Spleen (tissue), 11 donors: ENCODE measurements around the gene MAGEA11. TPM values are rescaled to one million over a fixed set of nuclear protein-coding genes. Genes with fewer than 3 reads are reported as not detected.
"Not testable (repeated sequence)": the region's sequence is repeated elsewhere in the genome, so short reads cannot be mapped to it uniquely, and the experiment has no call there.

Experiments
- DNase-seq: peaks from one replicate; pipeline ENCODE4 v3.0.0-alpha.2; 2020
- H3K27ac ChIP-seq, 8 donors: fragments of 200-600 bp; sonication (generic) in 7 of 8; 1 replicate in 4 of 8; 2 replicates in 4 of 8; pipeline versions ENCODE4 v1.5.0 to v1.8.0; 2016 to 2021; ENCODE audit warnings: inconsistent platforms in 4 of 8, mild to moderate bottlenecking in 4 of 8, moderate library complexity in 1 of 8
- H3K27me3 ChIP-seq, 7 donors: fragments of 200-600 bp; sonication (generic) in 6 of 7; replicated peaks in 1 of 7; 1 replicate in 4 of 7; 2 replicates in 3 of 7; pipeline versions ENCODE4 v1.5.0 to v1.8.0; 2016 to 2021; ENCODE audit warnings: inconsistent platforms in 3 of 7, mild to moderate bottlenecking in 1 of 7
- H3K36me3 ChIP-seq, 6 donors: fragments of 200-600 bp; sonication (generic) in 5 of 6; 1 replicate in 4 of 6; 2 replicates in 2 of 6; pipeline versions ENCODE4 v1.5.0 to v1.8.0; 2016 to 2021; ENCODE audit warnings: inconsistent platforms in 2 of 6
- H3K4me1 ChIP-seq, 6 donors: fragments of 200-600 bp; sonication (generic) in 5 of 6; 1 replicate in 3 of 6; 2 replicates in 3 of 6; pipeline versions ENCODE4 v1.5.0 to v1.8.0; 2016 to 2021; ENCODE audit warnings: inconsistent platforms in 3 of 6
- H3K4me3 ChIP-seq, 8 donors: fragments of 200-600 bp; sonication (generic) in 7 of 8; 1 replicate in 4 of 8; 2 replicates in 4 of 8; pipeline versions ENCODE4 v1.5.0 to v1.8.0; 2016 to 2021; ENCODE audit warnings: inconsistent platforms in 4 of 8, mild to moderate bottlenecking in 4 of 8, moderate library complexity in 2 of 8
- H3K9me3 ChIP-seq, 8 donors: fragments of 200-600 bp; sonication (generic) in 7 of 8; 1 replicate in 4 of 8; 2 replicates in 4 of 8; pipeline versions ENCODE4 v1.5.0 to v1.8.0; 2016 to 2021; ENCODE audit warnings: inconsistent platforms in 4 of 8
- CTCF ChIP-seq, 11 experiments: fragments of 200-600 bp in 7 of 11; fragments of 450-650 bp in 4 of 11; sonication (generic) in 4 of 11; IDR thresholded peaks in 8 of 11; conservative IDR thresholded peaks in 3 of 11; 1 replicate in 7 of 11; 2 replicates in 4 of 11; pipeline versions ENCODE4 v1.4.0 to v1.8.0; 2016 to 2021; ENCODE audit warnings: antibody characterized with exemption in 11 of 11, inconsistent platforms in 4 of 11, mild to moderate bottlenecking in 1 of 11
- POLR2A ChIP-seq, 3 donors: fragments of 450-650 bp; IDR thresholded peaks; one replicate each; pipeline ENCODE4 v1.5.1; 2017; ENCODE audit warnings: antibody characterized with exemption in 3 of 3, mild to moderate bottlenecking in 1 of 3
- POLR2AphosphoS5 ChIP-seq, 3 donors: sonication (generic); formaldehyde crosslinking; IDR thresholded peaks; one replicate each; pipeline ENCODE4 v1.5.1; 2017; ENCODE audit warnings: antibody characterized with exemption in 3 of 3
- WGBS, 5 donors: extraction: QIAGEN DNeasy Blood & Tissue Kit in 3 of 5; methylation state at CpG; one replicate each; pipeline versions ENCODE4 v1.1.5 to v1.1.7; 2013 to 2018; 5-methylcytosine and 5-hydroxymethylcytosine counted together
- intact Hi-C: fragments of 100-400 bp; cut with DNase I; formaldehyde crosslinking; loops from one replicate; pipeline ENCODE4 v1.15.0; 2023; ENCODE audit warnings: low total_unique reads
- polyA plus RNA-seq, 3 donors: library from polyadenylated mRNA; stranded (reverse); fragments of 200-250 nt; gene quantifications; one replicate each; pipeline ENCODE4 v1.2.1, GENCODE V29; 2013
- total RNA-seq, 7 donors: library from RNA; depleted of rRNA in 3 of 7; stranded (reverse); fragments of >200 nt in 3 of 7; fragmentation: NEBNext Ultra II Directional in 4 of 7; extraction: Animal tissue kit (Norgen Biotek cat#: 25700) in 4 of 7; gene quantifications; one replicate each; pipeline versions ENCODE4 v1.1.0 to v1.2.1, GENCODE V29; 2016 to 2021
- donor health status: healthy with polysubstance abuse.
- donor health status: DM: no; HTN: no; CAD: no; lungs with moderate emphysema.
- donor health status: DM: no; HTN: no; CAD: no.
- donor health status: Bipolar disorder and iron deficiency.
- donor health status: healthy.
- donor health status: DM: no; HTN: no; CAD: no.
- donor health status: DM: yes; HTN: yes; CAD: no.

Gene MAGEA11
- total and polyA plus RNA-seq, 10 donors, result 0.03 to 0.07 (median 0.03) TPM; not detected in 7

- WGBS, 5 donors, result 78 to 90% (median 83%) methylated on average over 16 to 19 of the region's 19 CpGs
- H3K27me3 ChIP-seq, result no peaks in the 10 kb centered on the region
- H3K27ac ChIP-seq, result no peak overlapping the region
- no peak for DNase-seq
- H3K4me1 ChIP-seq, result no peaks in the 10 kb centered on the region
- intact Hi-C loops, result no loop called here
- H3K9me3 ChIP-seq, result no peaks in the 10 kb centered on the region
- H3K36me3 ChIP-seq, result no peaks in the 10 kb centered on the region
- no peak overlapping the region for H3K4me3 ChIP-seq
- TF ChIP-seq POLR2A (IDR thresholded peaks at IDR 0.05) (no peak), POLR2AphosphoS5 (IDR thresholded peaks at IDR 0.05) (no peak), CTCF (IDR thresholded peaks at IDR 0.05 in 8 of 11, conservative IDR thresholded peaks at IDR 0.05 in 3 of 11) (no peak)
Measured at GRCh38 chrX:149720021-149720689, 8.3 kb downstream of the MAGEA11 start.

DNA sequence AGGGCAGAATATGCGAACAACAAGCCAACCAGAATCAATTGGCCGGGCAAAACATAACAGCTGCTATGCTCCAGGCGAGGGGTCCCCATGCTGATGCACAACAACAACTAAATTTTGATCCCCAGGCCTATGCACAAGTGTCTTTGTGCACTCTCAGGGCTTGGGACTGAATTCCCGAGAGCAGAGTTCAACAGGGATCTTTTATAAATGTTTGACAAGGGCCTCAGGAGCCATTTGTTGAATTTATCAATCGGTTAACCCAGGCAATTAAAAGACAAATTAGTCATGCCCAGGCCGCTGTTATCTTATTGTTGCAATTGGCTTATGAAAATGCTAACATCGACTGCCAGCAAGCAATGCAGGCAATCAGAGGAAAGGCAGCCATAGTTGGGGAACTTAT is 9.4 kb downstream of the MAGEA11 start:
- H3K36me3 ChIP-seq, H3K4me1 ChIP-seq, H3K9me3 ChIP-seq, H3K4me3 ChIP-seq, intact Hi-C loops, H3K27me3 ChIP-seq, H3K27ac ChIP-seq, DNase-seq: not testable (repeated sequence)
- WGBS, 5 donors, result 74 to 87% (median 79%) methylated on average over 7 of the region's 7 CpGs

DNA sequence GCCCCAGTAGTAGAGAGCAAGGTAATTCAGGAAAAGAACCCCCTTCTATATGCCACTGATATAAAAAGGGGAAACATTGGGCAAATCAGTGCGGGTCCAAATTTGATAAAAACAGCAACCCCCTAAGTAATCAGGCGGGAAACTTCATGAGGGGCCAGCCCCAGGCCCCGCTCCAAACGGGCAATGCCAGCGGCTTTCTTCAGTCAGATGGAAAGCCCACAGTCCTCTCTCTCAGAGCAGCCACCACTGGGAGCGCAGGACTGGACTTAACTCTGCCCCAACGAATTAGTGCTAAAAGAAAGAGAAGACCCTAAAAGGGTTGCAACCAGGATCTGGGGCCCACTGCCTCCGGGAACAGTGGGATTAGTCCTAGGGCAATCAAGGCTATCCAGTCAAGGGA is 9.9 kb downstream of the MAGEA11 start:
- Histone ChIP-seq H3K4me3 (no peak overlapping the region), H3K4me1 (no peaks in the 10 kb centered on the region), H3K27me3 (no peaks in the 10 kb centered on the region), H3K27ac (no peak overlapping the region), H3K36me3 (no peaks in the 10 kb centered on the region), H3K9me3 (no peaks in the 10 kb centered on the region)
- 75 to 92% (median 90%) methylated on average over 8 of the region's 8 CpGs for WGBS, 5 donors
- TF ChIP-seq POLR2AphosphoS5 (IDR thresholded peaks at IDR 0.05) (no peak), CTCF (IDR thresholded peaks at IDR 0.05 in 8 of 11, conservative IDR thresholded peaks at IDR 0.05 in 3 of 11) (no peak), POLR2A (IDR thresholded peaks at IDR 0.05) (no peak)
- intact Hi-C loops, result no loop called here
- no peak for DNase-seq

DNA sequence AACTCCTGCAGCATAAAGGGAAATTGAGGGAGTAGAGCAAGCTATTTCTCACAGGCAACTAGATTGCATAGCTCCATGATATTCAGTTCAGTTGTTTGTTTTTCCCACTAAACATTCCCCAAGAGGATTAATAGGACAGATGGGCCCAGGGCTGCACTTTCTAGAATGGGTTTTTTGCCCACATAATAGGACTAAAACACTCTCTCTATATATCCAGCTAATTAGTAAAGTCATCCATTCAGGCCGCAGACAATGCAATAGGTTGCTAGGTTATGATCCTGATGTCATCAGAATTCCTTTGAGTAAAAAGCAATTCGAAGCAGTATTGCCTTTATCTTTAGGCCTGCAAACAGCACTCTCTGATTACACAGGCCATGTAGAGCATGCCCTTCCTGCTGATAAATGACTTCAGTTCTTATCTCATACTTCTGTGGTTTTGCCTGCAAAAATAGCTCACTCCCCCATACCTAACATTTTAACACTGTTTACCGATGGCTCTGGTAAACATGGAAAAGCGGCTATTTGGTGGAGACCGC is 11.8 kb downstream of the MAGEA11 start:
- H3K4me3 ChIP-seq, intact Hi-C loops, H3K36me3 ChIP-seq, DNase-seq, H3K9me3 ChIP-seq, H3K27ac ChIP-seq, H3K27me3 ChIP-seq, H3K4me1 ChIP-seq: not testable (repeated sequence)
- 69 to 83% (median 77%) methylated on average over 3 of the region's 5 CpGs for WGBS, 5 donors

DNA sequence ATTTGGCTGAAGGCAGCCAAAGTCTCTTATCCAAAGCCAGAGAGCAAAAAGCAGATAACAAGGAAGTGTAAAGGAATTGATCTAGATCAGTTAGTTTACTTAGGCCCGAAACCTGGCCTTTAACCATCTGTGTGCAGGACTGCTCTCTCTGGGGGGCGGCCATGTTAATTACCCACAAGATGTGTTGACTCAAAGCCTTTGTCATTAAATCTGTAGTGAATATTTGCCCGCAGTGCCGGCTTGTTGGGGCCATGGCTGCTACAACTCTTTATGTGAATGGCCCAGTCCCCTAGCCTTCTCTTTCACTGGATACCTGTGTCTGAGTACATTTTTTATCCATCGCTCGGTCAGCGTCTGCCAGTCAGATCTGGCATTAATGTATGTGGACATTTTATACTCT is 15.4 kb downstream of the MAGEA11 start:
- WGBS, 5 donors, result 69 to 100% (median 84%) methylated on average over 3 of the region's 7 CpGs; no CpG with 5 or more reads in 1 of the 5 donors

DNA sequence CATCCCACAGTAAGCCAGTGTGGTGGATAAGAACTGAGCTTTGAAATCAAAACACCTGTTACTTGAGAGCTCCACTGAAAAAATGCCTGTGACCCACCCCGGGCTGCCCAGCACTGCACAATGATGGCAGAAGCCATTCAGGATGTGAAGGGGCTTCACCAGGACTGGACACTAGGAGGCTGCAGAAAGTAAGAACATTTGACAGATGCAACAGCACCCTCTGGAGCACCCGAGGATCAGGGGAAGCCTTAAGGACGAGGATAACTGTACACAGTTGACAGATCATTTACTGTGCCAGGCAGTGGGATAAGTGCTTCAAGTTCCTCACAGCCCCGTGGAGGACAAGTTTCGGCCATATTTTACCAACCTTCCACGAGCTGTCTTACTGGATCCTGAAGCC is 30.4 kb downstream of the MAGEA11 start:
- H3K9me3 ChIP-seq, H3K4me3 ChIP-seq, H3K36me3 ChIP-seq, H3K27me3 ChIP-seq, H3K27ac ChIP-seq, intact Hi-C loops, H3K4me1 ChIP-seq, DNase-seq: not testable (repeated sequence)
- no CpG with 5 or more reads among the region's 6 CpGs for WGBS, 5 donors

More for the DNA sequence above, 15.4 kb downstream of the MAGEA11 start:
- H3K9me3 ChIP-seq, H3K36me3 ChIP-seq, H3K27ac ChIP-seq, H3K4me3 ChIP-seq, intact Hi-C loops, DNase-seq, H3K4me1 ChIP-seq, H3K27me3 ChIP-seq: not testable (repeated sequence)

DNA sequence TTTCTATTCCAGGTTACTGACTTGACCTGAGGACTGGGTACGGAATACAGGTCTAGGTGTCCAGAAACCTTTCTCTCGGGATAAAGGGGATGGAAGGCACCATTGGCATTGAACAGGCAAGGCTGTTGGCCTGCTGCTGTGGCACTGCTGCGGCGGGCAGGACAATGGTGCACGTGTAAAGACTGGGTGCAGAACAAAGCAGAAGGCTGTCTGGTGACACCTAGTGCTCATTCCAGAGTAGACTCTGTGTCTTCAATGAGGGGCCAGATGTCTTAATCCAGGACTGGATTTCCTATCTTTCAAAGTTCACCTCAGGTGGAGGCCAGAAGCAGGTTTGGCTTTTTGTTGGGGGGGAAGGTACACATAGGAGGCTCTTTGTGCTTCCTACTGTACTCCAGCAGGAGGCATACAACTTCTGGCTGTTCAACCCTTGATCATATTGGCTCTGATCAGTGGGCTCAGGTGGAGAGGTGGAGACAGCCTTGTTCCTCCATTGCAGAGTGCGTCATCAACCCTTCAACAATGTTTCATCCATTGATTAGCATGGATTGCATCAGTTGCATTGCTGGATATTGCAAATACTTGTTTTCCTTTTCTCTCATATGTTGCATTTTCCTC is 34.6 kb downstream of the MAGEA11 start:
- H3K9me3 ChIP-seq, DNase-seq, H3K27ac ChIP-seq, H3K4me3 ChIP-seq, H3K27me3 ChIP-seq, H3K36me3 ChIP-seq, H3K4me1 ChIP-seq, intact Hi-C loops: not testable (repeated sequence)
- 40 to 91% (median 77%) methylated on average over 1 to 2 of the region's 6 CpGs; no CpG with 5 or more reads in 1 of the 5 donors for WGBS, 5 donors
